Measurements from ENCODE around the gene DOK6. TPM values are rescaled to one million over a fixed set of nuclear protein-coding genes. Genes with fewer than 3 reads are reported as not detected.
A peak's percentile ranks its signal among the peaks of the same experiment; 100 is the strongest.

The DOK6 gene
- total RNA-seq, 1 experiment from 2014 or later = 0.18 TPM

DNA sequence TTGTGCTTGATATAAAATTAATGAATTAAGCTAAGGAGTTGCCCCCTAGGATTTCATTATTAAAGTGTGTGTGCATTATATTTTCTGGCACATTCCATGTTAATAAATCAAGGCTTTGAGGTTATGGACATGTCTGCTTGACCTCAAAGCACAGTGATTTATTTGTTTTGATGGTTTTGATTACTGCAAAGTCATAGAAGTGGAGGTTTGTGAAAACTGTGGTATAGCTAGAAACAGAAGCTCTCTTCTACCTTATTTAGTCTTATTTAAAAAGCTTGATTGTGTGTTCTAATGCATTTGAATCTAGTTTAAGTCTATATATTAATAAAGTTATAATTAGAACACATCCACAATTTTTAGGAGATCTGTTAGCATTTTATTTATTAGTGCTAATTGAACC, 32.2 kb downstream of the DOK6 start:
- DNase-seq (ENCODE audit: low read depth) = no peak

DNA sequence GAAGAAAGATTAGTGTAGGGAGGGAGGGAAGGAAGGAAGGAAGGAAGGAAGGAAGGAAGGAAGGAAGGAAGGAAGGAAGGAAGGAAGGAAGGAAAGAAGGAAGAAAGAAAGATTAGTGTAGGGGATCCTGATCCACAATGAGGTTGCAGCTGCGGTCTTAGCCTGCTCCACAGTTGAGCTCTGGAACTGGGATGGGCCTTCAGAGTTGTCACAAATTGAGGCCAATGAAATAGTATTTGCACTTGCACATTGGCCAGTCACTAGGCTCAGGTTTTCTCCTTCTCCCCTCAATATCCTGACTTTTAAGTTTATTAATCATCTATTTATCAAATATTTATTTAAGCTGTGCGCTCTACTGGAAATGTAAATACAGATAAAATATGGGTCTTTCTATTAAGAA, 34.3 kb downstream of the DOK6 start:
- no peak for DNase-seq (ENCODE audit: low read depth)

DNA sequence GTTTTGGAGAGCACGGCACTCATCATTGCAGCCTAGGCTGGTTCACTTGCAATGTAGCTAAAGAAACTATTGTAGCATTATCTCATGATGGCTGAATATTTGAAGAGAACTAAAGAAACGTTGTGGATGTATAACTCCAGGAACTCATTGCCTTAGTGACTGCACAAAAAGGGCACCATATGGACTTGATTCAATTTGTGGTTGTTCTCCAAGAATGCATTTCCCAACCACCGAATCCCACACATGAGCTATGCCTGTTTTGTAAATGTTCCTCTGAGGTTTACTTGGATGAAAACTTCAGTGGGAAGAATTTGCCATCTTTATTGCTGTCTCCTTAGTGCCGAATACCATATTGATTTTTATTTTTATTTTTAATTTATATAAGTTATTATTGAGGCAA, 43.5 kb downstream of the DOK6 start:
- DNase-seq (ENCODE audit: low read depth) = no peak

DNA sequence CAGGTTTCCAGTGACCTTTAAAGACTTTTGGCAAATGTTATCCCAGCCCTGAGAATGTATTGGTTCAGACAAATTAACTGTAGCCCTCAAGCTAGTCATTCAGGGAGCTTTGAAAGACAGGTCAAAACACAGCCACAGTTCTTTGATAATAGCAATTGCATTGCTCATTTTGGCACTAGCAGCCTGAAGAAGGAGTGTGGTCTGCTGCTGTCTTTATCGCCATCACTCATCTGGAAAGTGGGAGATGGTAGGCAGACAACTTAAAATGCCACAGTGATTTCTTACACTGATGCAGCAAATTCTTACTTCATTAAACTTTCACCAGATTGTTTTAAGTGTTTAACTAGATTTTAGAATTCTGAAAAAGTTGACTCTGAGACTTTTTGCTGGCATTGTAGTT, 47.2 kb downstream of the DOK6 start:
- no peak for DNase-seq (ENCODE audit: low read depth)

DNA sequence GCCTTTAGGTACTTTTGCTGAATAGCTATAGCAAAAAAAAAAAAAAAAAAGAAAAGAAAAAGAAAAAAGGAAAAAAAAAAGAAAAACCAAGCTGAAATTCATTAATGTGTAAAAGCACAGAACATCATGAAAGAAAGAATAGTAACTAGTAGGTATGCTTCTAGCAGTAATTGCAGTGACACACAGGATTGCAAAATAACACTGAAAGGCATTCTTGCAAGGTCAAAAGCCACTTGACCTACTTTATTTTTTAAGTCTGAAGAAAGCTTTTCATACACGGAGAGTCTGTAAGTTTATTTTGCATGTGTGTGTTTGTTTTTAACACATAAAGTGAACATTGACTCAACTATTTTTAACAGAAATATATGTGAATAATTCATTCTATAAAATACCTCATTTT, 54.4 kb downstream of the DOK6 start:
- no peak for DNase-seq (ENCODE audit: low read depth)

DNA sequence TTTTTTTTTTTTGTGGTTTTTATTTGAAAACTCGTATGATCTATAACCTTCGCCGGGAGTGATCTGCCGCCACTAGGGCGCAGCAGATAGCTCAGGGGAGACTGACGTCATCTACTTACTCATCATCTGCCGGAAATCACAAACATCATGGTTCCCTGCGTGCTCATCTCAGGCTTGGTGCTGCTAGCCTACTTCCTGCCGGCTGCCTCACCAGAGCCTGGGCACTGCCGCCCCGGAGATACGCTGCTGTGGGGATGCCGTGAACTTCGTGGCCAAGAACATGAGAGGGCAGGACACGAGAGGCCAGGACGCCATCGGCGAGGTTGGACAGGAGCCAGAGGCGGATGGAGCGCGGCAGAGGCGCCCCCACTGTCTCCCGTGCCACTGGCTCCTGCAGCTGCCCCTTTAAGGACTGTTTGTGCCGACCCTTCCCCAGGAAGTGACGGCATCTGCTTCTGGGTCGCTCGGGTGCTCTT, 68.8 kb downstream of the DOK6 start:
- DNase-seq (ENCODE audit: low read depth) = peak; percentile 49

DNA sequence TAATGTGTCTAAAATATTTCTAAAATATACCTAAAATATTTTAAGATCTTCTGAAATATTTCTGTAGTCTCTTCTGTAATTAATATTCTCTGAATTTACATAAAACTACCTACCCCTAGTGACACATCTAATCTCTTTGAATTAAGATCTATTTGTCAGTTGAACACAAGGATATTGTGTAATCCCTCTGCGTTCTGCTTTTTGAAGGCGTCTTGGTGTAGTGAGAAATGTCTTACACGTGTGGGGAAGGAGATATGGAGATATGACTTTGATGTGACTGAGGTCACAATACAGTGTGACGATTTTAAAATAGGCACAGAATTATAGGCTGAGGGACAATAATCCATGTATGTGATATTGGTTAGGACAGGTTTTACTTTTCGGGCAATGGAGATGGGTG, 79.8 kb downstream of the DOK6 start:
- DNase-seq (ENCODE audit: low read depth) = no peak

DNA sequence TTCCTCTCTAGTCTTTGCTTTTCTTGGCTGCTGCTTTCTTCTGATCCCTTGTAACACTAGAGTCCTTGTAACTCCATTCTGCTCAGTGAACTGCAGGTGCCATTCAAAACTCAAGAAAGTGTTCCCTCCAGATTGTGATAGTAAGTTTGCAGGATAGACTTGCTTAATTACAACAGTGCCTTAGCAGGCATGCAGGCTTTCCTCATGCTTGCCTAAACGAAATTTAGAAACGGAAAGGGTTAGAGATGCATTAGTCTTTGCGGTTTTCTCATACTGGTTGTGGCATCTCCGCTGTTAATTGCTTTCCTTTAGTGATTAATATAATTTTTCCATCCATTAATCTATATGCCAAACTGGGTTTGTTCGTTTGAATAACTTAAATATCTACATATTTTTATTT, 82.9 kb downstream of the DOK6 start:
- DNase-seq (ENCODE audit: low read depth) = no peak

DNA sequence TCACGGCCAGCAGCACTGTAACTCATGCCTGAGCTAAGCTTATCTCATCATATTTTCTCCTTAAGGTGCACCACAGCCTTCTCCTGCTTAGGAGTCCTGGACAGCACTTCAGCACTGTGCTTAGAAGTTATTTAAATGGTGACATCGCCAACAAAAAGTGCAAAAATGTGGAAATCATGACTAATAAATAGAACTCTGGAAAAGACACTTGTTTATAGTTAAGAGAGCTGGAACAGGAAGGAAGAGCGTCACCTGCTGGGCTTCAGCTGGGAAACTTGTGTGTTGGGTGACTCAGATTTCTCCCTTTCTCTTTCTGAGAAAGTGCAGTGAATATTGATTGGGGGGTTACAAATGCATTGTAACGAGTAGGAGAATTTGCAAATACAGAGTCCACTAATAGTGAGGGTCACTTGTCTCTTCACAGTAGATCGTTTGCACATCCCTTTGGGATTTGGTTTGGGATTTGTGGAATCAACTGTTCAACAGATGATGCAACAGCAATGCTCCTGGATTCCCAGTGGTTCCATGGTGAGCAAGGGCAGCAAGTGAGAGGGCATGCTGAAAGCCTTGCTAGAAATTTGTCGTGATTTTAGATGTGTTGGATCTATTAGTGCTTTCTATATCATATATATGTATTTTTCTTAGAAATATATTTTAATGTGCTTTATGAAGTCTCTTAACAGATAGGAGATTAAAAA, 84.2 kb downstream of the DOK6 start:
- peak; percentile 68 for DNase-seq (ENCODE audit: low read depth)

DNA sequence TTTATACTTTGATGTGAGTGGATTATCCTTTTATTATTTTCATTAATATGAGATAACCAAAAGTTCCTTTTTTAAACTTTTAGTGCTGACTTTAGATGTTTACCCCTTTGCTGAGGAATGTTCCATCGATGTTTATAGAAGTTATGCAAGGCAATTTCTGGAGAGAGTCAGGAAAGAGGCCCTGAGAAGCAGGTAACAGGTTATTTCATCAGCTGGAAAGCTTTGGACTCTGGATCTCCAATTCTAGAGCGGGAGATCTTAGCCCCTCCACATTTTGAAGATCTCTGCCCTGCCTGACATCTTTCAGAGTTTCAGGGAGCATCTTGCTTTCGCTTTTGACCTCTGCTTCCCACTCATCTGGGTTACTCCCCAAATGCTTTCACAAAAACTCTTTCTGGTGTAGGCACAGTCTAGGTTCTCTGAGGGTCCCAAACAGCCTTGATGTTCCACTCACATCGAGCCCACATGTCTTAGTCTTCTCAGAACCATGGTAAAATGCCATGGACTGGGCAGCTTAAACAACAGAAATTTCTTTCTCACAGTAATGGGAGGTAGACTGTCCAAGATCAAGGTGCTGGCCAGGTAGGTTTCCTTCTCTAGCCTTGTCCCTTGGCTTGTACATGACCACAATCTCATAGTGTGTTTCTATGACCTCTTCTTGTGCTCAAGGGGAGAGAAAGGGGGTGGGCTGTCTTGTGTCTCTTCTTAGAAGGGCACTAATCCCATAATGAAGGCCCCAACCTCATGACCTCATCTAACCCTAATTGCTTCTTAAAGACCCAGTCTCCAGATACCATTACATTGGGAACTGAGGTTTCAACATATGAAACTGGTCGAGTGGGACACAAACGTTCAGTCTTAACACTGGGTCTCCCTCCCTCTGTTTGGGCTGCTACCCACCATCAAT, 87.1 kb downstream of the DOK6 start:
- DNase-seq (ENCODE audit: low read depth) = no peak

DNA sequence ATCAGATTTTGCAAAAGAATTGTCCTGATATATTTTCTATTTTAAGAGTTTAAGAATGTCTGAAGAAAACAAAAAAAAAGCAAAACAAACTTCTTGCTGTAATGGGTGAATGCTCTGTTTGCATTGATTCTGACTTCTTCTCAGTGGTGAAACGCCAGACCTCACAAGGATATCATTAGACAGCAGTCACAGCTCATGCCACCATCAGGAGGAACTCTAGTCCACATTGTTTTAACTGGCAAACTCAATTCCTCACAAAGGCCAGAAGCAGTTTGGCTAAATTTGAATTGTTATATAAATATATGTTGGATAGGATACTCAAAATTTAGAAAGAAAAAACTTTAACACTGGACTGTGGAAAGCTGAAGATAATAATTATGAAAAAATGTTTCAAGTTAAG, 89.4 kb downstream of the DOK6 start:
- no peak for DNase-seq (ENCODE audit: low read depth)

DNA sequence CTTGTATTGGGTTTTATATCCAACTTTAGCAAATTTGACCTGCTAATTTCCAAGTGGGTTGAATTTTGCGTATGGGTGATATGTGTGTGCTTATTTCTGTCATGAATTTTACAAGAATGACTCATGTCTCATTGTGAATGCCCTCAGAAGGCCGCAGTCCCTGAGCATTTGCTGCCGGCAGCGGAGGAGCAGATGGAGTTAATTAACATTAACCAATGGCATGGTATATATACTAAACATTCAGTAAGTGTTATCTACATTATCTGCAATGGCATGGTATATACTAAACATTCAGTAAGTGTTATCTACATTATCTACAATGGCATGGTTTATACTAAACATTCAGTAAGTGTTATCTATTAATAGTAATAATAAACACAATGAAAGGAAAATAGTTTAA, 90.1 kb downstream of the DOK6 start:
- no peak for DNase-seq (ENCODE audit: low read depth)

DNA sequence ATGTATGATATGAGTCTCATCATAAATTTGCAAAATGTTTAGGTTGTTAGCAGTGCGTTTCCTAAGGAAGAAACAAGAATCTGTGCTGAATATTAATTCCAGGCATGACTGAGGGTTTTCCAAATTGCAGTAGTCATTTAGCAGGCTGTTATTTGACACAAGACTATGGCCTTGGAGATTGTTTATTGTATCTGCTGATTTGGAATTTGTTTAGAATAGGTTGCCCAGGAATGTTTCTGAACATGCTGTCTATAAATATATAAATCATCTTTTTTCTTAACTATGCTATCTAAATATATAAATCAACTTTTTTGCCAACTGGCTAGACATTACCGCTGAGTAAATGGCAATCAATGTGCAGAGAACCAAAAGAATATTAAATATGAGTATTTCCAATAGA, 90.9 kb downstream of the DOK6 start:
- DNase-seq (ENCODE audit: low read depth) = no peak

DNA sequence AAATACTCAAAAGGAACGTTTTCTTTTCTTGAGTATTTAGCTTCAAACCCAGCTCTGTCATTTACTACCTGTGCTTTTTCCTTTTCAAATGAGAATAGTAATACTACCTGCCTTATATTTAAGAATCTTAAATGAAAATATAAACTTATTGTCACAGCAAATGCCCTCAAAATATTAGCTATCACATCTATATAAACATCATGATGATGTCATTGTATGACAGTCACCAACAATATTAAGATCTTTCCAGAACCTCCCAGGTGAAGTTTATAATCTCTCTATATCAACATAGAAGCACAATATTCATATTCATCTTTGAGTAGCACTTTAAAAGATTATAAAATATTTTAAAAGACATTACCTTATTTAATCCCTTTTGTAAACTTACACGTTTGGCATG, 92.2 kb downstream of the DOK6 start:
- no peak for DNase-seq (ENCODE audit: low read depth)

DNA sequence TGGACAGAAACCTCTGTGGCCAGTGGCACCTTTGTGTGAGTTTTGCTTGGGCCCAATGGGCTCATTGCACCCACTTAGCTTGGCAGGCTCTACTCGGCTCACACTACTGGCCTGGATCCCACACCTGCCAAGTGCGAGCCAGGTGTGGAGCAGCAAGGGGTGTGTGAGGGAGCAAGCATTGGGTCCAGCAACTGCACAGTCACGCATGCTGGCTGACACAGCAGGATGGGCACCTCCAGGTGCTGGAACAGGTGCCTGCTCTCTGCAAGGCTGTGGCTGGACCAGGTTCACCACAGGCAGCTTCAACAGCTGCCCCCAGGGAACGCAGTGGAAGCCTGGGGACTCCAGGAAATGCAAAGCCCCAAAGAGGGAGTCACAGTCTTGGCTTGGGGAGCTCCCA, 94.2 kb downstream of the DOK6 start:
- DNase-seq (ENCODE audit: low read depth) = no peak

DNA sequence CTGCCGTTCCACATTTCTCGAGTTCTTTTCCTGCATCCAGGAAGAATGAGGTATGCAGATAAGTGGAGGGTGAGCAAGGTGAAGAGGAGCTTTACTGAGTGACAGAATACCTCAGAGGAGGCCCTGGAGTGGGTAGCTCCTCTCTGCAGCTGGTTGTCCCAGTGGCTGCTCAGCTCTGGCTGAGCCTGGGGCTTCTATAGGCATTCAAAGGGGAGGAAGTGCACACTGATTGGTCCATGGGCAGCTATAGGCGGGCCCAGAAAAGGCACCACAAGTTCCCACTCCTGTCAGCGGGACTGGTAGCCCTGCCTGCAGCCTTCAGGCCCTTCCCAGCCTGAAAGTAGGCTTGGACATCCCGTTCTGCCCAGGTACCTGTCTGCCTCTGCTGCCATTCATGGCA, 94.7 kb downstream of the DOK6 start:
- no peak for DNase-seq (ENCODE audit: low read depth)

DNA sequence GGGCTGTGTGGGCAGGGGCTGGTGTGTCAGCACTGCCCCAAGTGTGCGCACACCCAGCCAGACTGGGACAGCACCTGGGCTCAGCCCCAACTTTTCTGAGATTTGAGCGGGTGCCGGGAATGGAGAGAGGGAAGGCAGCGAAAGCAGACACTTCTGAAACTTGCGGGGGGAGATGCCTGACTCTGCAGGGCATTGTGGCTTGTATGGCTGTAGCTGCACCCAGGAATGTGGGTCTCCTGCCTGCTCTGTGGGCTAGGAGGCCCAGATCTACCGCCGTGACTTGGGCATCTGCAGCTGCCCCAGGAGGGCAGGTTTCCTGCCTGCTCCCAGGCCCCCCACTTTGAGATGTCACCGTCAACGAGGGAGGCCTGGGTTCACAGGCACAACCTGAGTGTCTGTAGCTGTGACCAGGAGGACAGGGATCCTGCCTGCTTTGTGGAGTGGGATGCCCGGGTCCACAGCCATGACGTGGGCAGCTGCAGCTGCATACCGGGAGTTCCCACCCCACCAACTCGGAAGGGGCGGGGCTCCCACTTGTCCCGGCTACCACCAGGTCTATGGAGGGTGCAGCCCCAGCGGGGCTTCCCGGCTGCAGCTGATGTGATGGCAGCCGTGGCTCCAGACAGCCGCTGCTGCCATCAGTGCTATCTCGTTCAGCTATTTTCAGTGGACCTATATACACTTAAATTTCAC, 95.3 kb downstream of the DOK6 start:
- no peak for DNase-seq (ENCODE audit: low read depth)

DNA sequence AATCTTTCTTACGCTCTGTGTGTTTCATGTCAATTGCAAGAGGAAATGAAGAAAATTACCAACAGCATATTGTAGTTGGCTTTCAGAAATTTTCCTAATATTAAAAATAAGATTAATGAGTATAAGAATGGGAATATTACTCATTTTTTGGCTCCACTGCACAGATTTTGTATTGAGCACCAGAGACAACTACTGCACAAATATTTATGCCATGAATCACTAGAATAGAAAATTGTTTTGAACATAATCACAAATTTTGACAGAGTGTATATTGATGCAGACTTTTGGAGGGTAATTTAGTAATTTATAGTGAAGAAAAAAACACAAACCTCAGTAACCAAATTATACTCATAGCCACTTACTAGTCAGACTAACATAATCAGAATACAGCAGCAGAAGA, 118.3 kb downstream of the DOK6 start:
- DNase-seq (ENCODE audit: low read depth) = no peak

DNA sequence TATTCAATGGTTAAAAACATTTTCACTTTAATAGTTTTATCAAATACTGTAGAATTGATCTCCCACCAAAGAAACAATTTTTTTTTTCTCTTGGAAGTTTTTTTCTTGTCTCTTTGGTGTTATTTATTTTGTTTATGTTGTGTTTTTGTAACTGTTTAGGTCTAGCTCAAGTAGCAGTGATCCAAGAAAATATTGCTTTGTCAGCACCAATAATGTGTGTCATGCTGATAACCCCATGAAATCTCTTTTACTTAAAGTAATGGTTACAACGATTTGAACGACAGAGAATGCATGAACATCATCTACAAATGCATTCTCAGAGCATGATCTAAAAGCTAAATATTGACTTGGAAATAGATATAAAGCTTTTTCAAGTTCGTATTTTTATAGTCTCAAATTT, 122.9 kb downstream of the DOK6 start:
- no peak for DNase-seq (ENCODE audit: low read depth)

DNA sequence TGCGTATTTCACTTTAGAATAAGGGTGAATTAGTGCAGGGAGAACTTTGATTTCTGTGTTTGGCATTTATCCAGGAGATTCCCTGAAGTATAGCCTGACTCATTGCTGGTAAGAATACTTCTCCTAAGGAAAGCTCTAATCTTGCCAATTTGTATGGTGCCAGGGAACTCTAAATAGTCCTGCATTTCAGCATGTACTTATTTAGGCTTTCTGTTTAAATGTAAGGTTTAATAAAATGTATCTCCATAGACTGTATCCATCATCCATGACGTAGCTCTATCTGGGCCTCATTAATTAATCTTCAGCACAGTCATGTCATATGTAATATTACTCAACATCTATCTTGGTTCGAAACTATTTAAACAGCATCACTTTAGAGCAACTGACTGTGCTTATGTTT, 127.7 kb downstream of the DOK6 start:
- peak; percentile 6 for DNase-seq (ENCODE audit: low read depth)

DNA sequence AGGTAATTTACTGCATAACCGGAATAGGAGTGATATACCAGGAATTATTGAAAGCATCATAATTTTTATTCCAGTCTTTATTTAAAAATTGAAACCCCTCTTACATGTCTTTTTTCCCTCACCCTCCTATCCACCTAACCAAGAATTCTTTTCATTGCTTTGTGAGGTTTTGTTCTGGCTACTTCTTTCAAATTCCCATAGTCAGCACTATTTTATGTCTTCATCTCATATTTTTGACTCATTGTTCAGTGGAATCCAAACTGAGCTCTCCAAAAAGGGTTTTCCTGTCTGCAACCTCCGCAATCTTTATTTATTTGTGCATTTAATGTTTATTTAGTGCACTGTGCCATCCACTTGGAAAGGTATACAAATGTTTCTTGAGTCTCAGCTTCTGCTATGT, 128.5 kb downstream of the DOK6 start:
- DNase-seq (ENCODE audit: low read depth) = no peak

DNA sequence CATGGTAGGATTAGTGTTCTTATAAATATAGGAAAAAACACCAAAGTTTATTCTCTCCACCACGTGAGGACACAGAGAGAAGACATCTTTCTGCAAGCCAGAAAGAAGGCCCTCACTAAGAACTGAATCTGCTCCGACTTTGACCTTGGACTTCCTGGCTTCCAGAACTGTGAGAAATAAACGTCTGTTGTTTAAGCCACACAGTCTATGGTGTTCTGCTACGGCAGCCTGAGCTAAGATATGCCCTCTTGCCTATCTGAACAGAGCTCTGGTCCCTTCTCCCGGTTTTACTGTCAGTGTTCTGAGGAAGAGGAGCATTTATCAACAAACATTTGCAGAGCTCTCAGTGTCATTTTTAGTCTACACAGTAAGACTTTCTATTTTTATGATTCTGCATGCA, 131.3 kb downstream of the DOK6 start:
- no peak for DNase-seq (ENCODE audit: low read depth)
